ENCODE data around the gene CTNNA2. TPM values are rescaled to one million over a fixed set of nuclear protein-coding genes. Genes with fewer than 3 reads are reported as not detected.

CTNNA2 gene
- total and polyA plus RNA-seq, 2 of the 8 experiments (the other 6 are each of a cell fraction or from before 2014, with no cell fraction given) = 3.9 to 9.0 TPM

GRCh38 chr2:79916285-79916684, 403.4 kb downstream of the CTNNA2 start (continued):
- TF ChIP-seq, protein P1, sequence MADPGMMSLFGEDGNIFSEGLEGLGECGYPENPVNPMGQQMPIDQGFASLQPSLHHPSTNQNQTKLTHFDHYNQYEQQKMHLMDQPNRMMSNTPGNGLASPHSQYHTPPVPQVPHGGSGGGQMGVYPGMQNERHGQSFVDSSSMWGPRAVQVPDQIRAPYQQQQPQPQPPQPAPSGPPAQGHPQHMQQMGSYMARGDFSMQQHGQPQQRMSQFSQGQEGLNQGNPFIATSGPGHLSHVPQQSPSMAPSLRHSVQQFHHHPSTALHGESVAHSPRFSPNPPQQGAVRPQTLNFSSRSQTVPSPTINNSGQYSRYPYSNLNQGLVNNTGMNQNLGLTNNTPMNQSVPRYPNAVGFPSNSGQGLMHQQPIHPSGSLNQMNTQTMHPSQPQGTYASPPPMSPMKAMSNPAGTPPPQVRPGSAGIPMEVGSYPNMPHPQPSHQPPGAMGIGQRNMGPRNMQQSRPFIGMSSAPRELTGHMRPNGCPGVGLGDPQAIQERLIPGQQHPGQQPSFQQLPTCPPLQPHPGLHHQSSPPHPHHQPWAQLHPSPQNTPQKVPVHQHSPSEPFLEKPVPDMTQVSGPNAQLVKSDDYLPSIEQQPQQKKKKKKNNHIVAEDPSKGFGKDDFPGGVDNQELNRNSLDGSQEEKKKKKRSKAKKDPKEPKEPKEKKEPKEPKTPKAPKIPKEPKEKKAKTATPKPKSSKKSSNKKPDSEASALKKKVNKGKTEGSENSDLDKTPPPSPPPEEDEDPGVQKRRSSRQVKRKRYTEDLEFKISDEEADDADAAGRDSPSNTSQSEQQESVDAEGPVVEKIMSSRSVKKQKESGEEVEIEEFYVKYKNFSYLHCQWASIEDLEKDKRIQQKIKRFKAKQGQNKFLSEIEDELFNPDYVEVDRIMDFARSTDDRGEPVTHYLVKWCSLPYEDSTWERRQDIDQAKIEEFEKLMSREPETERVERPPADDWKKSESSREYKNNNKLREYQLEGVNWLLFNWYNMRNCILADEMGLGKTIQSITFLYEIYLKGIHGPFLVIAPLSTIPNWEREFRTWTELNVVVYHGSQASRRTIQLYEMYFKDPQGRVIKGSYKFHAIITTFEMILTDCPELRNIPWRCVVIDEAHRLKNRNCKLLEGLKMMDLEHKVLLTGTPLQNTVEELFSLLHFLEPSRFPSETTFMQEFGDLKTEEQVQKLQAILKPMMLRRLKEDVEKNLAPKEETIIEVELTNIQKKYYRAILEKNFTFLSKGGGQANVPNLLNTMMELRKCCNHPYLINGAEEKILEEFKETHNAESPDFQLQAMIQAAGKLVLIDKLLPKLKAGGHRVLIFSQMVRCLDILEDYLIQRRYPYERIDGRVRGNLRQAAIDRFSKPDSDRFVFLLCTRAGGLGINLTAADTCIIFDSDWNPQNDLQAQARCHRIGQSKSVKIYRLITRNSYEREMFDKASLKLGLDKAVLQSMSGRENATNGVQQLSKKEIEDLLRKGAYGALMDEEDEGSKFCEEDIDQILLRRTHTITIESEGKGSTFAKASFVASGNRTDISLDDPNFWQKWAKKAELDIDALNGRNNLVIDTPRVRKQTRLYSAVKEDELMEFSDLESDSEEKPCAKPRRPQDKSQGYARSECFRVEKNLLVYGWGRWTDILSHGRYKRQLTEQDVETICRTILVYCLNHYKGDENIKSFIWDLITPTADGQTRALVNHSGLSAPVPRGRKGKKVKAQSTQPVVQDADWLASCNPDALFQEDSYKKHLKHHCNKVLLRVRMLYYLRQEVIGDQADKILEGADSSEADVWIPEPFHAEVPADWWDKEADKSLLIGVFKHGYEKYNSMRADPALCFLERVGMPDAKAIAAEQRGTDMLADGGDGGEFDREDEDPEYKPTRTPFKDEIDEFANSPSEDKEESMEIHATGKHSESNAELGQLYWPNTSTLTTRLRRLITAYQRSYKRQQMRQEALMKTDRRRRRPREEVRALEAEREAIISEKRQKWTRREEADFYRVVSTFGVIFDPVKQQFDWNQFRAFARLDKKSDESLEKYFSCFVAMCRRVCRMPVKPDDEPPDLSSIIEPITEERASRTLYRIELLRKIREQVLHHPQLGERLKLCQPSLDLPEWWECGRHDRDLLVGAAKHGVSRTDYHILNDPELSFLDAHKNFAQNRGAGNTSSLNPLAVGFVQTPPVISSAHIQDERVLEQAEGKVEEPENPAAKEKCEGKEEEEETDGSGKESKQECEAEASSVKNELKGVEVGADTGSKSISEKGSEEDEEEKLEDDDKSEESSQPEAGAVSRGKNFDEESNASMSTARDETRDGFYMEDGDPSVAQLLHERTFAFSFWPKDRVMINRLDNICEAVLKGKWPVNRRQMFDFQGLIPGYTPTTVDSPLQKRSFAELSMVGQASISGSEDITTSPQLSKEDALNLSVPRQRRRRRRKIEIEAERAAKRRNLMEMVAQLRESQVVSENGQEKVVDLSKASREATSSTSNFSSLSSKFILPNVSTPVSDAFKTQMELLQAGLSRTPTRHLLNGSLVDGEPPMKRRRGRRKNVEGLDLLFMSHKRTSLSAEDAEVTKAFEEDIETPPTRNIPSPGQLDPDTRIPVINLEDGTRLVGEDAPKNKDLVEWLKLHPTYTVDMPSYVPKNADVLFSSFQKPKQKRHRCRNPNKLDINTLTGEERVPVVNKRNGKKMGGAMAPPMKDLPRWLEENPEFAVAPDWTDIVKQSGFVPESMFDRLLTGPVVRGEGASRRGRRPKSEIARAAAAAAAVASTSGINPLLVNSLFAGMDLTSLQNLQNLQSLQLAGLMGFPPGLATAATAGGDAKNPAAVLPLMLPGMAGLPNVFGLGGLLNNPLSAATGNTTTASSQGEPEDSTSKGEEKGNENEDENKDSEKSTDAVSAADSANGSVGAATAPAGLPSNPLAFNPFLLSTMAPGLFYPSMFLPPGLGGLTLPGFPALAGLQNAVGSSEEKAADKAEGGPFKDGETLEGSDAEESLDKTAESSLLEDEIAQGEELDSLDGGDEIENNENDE (IDR thresholded peaks at IDR 0.05; ENCODE audit: insufficient replicate concordance, low read length) = no peak
- TF ChIP-seq SP1 (IDR thresholded peaks at IDR 0.05; ENCODE audit: low read depth, low read length) (no peak), JUND (IDR thresholded peaks at IDR 0.05; ENCODE audit: low read length) (no peak), EZH2 (IDR thresholded peaks at IDR 0.05; ENCODE audit: low read depth, low read length, severe bottlenecking) (no peak), HDAC2 (IDR thresholded peaks at IDR 0.05; ENCODE audit: borderline replicate concordance in 1 of 2, low read depth in 2 of 2, low read length in 2 of 2) (no peak), RXRA (IDR thresholded peaks at IDR 0.05; ENCODE audit: insufficient read depth, low read depth, low read length) (no peak)

Data from H1 (cell line).